Cardiac fibroblast (primary cell): Measurements from ENCODE around the gene ITGB3.
A peak's percentile ranks its signal among the peaks of the same experiment; 100 is the strongest.

Source experiments
- DNase-seq, 2 donors: peaks; one replicate each; pipeline versions ENCODE4 v3.0.0 to v3.0.0-alpha.2; 2010; ENCODE audit warnings: low read depth in 2 of 2
- H3K4me3 ChIP-seq, 2 donors: replicated peaks in 1 of 2; 1 replicate in 1 of 2; 2 replicates in 1 of 2; pipeline ENCODE4 v1.5.1; 2011; ENCODE audit warnings: low read depth in 2 of 2, low read length in 2 of 2, mild to moderate bottlenecking in 2 of 2, moderate library complexity in 1 of 2
- CTCF ChIP-seq: IDR thresholded peaks from one replicate; pipeline ENCODE4 v1.5.1; 2011; ENCODE audit warnings: low read depth, mild to moderate bottlenecking, low read length, inconsistent platforms

ITGB3 gene

GRCh38 chr17:47252209-47252608 is 1.4 kb upstream of the ITGB3 start:
- H3K4me3 ChIP-seq = no peak overlapping the region
- DNase-seq = no peak
- TF ChIP-seq CTCF = no peak

GRCh38 chr17:47252766-47253512 is 688 bp upstream of the ITGB3 start:
- DNase-seq = no peak
- no peak for TF ChIP-seq CTCF
- H3K4me3 ChIP-seq = peak overlapping the region; percentile 42 to 86

GRCh38 chr17:47254403-47254943 is 846 bp downstream of the ITGB3 start:
- H3K4me3 ChIP-seq = peak overlapping the region; percentile 56 to 86
- TF ChIP-seq CTCF = no peak
- no peak for DNase-seq

GRCh38 chr17:47257651-47258339 is 4.2 kb downstream of the ITGB3 start:
- no peak overlapping the region for H3K4me3 ChIP-seq
- TF ChIP-seq CTCF = no peak
- peak; percentile 75 to 77 for DNase-seq

- no peak overlapping the region for H3K4me3 ChIP-seq
- DNase-seq = no peak
- no peak for TF ChIP-seq CTCF
Measured at GRCh38 chr17:47262586-47262985, 9.0 kb downstream of the ITGB3 start.

GRCh38 chr17:47264166-47264565 is 10.5 kb downstream of the ITGB3 start:
- H3K4me3 ChIP-seq = no peak overlapping the region
- no peak for TF ChIP-seq CTCF
- DNase-seq = no peak
